ENCODE data around the gene TRPM7. TPM values are rescaled to one million over a fixed set of nuclear protein-coding genes. Genes with fewer than 3 reads are reported as not detected.

TRPM7 gene
- total and polyA plus RNA-seq, 2 of the 13 experiments (the other 11 are each of a cell fraction or from before 2014, with no cell fraction given): 11.0 to 36.0 TPM

DNA sequence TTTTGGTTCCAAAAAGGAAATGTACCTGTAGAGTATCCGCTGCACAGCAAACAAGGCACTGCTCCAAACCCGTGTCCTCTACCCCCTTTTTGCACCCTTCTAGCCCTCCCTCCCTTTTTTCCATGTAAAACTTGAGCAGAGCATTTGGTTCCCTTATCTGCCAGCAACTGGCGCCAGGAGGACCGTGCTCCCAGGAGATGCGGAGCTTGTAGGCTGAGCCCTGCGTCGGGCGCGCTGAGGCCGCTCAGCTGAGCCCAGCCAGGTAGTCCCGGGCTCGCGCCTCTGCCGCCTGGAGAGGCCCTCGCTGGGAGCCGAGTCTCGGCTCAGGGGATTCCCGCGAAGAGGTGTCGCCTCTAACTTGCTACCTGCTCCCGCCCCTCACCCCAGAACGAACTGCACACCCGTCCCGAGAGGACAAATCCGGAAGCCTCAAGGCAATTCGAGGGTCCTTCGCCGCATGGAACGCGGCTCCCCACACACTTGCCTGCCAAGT is 575 bp downstream of the TRPM7 start (continued):
- TF ChIP-seq, protein P1, sequence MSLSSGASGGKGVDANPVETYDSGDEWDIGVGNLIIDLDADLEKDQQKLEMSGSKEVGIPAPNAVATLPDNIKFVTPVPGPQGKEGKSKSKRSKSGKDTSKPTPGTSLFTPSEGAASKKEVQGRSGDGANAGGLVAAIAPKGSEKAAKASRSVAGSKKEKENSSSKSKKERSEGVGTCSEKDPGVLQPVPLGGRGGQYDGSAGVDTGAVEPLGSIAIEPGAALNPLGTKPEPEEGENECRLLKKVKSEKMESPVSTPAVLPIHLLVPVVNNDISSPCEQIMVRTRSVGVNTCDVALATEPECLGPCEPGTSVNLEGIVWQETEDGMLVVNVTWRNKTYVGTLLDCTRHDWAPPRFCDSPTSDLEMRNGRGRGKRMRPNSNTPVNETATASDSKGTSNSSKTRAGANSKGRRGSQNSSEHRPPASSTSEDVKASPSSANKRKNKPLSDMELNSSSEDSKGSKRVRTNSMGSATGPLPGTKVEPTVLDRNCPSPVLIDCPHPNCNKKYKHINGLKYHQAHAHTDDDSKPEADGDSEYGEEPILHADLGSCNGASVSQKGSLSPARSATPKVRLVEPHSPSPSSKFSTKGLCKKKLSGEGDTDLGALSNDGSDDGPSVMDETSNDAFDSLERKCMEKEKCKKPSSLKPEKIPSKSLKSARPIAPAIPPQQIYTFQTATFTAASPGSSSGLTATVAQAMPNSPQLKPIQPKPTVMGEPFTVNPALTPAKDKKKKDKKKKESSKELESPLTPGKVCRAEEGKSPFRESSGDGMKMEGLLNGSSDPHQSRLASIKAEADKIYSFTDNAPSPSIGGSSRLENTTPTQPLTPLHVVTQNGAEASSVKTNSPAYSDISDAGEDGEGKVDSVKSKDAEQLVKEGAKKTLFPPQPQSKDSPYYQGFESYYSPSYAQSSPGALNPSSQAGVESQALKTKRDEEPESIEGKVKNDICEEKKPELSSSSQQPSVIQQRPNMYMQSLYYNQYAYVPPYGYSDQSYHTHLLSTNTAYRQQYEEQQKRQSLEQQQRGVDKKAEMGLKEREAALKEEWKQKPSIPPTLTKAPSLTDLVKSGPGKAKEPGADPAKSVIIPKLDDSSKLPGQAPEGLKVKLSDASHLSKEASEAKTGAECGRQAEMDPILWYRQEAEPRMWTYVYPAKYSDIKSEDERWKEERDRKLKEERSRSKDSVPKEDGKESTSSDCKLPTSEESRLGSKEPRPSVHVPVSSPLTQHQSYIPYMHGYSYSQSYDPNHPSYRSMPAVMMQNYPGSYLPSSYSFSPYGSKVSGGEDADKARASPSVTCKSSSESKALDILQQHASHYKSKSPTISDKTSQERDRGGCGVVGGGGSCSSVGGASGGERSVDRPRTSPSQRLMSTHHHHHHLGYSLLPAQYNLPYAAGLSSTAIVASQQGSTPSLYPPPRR (CRISPR knock-in tag; IDR thresholded peaks at IDR 0.05; ENCODE audit: borderline replicate concordance): 0 out of 2 replicates have a peak, but pooled peaks have one; percentile 8
- peak; percentile 36 for TF ChIP-seq TBX2 (CRISPR knock-in tag; IDR thresholded peaks at IDR 0.05; ENCODE audit: borderline replicate concordance)
- TF ChIP-seq, protein P2, sequence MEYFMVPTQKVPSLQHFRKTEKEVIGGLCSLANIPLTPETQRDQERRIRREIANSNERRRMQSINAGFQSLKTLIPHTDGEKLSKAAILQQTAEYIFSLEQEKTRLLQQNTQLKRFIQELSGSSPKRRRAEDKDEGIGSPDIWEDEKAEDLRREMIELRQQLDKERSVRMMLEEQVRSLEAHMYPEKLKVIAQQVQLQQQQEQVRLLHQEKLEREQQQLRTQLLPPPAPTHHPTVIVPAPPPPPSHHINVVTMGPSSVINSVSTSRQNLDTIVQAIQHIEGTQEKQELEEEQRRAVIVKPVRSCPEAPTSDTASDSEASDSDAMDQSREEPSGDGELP (IDR thresholded peaks at IDR 0.05; ENCODE audit: borderline replicate concordance, low read depth): peak; percentile 71; the same call in 1 of the 2 replicates
- TF ChIP-seq FOXC1 (CRISPR knock-in tag; IDR thresholded peaks at IDR 0.05; ENCODE audit: borderline replicate concordance): peak; percentile 34; the same call in 1 of the 2 replicates
- TF ChIP-seq ZFYVE20 (CRISPR knock-in tag; IDR thresholded peaks at IDR 0.05; ENCODE audit: borderline replicate concordance, low read depth): no peak
- TF ChIP-seq ZNF562 (CRISPR knock-in tag; IDR thresholded peaks at IDR 0.05; ENCODE audit: borderline replicate concordance): no peak
- peak; percentile 80; the same call in 1 of the 2 replicates for TF ChIP-seq ZNF556 (CRISPR knock-in tag; IDR thresholded peaks at IDR 0.05; ENCODE audit: borderline replicate concordance)
- TF ChIP-seq ZNF317 (CRISPR knock-in tag; IDR thresholded peaks at IDR 0.05): 0 out of 2 replicates have a peak, but pooled peaks have one; percentile 24
- no peak for TF ChIP-seq LCORL (IDR thresholded peaks at IDR 0.05)
- TF ChIP-seq LCORL (CRISPR knock-in tag; IDR thresholded peaks at IDR 0.05): 0 out of 2 replicates have a peak, but pooled peaks have one; percentile 37
- TF ChIP-seq, protein P3, sequence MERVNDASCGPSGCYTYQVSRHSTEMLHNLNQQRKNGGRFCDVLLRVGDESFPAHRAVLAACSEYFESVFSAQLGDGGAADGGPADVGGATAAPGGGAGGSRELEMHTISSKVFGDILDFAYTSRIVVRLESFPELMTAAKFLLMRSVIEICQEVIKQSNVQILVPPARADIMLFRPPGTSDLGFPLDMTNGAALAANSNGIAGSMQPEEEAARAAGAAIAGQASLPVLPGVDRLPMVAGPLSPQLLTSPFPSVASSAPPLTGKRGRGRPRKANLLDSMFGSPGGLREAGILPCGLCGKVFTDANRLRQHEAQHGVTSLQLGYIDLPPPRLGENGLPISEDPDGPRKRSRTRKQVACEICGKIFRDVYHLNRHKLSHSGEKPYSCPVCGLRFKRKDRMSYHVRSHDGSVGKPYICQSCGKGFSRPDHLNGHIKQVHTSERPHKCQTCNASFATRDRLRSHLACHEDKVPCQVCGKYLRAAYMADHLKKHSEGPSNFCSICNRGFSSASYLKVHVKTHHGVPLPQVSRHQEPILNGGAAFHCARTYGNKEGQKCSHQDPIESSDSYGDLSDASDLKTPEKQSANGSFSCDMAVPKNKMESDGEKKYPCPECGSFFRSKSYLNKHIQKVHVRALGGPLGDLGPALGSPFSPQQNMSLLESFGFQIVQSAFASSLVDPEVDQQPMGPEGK (CRISPR knock-in tag; IDR thresholded peaks at IDR 0.05): no peak
- TF ChIP-seq HOXA5 (CRISPR knock-in tag; IDR thresholded peaks at IDR 0.05): peak; percentile 36; the same call in 1 of the 2 replicates
- 0 out of 2 replicates have a peak, but pooled peaks have one; percentile 51 for TF ChIP-seq ZNF224 (CRISPR knock-in tag; IDR thresholded peaks at IDR 0.05)
- TF ChIP-seq ZBTB20 (CRISPR knock-in tag; IDR thresholded peaks at IDR 0.05; ENCODE audit: borderline replicate concordance, low read depth): 0 out of 2 replicates have a peak, but pooled peaks have one; percentile 10
- TF ChIP-seq, protein P4, sequence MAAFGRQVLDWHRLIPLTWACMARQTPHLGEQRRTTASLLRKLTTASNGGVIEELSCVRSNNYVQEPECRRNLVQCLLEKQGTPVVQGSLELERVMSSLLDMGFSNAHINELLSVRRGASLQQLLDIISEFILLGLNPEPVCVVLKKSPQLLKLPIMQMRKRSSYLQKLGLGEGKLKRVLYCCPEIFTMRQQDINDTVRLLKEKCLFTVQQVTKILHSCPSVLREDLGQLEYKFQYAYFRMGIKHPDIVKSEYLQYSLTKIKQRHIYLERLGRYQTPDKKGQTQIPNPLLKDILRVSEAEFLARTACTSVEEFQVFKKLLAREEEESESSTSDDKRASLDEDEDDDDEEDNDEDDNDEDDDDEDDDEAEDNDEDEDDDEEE (CRISPR knock-in tag; IDR thresholded peaks at IDR 0.05): 0 out of 2 replicates have a peak, but pooled peaks have one; percentile 65
- TF ChIP-seq SNAPC2 (CRISPR knock-in tag; IDR thresholded peaks at IDR 0.05): no peak
- TF ChIP-seq ZSCAN31 (CRISPR knock-in tag; IDR thresholded peaks at IDR 0.05; ENCODE audit: low read depth): 0 out of 2 replicates have a peak, but pooled peaks have one; percentile 22
- peak; percentile 57; the same call in 1 of the 2 replicates for TF ChIP-seq ZNF747 (CRISPR knock-in tag; IDR thresholded peaks at IDR 0.05; ENCODE audit: borderline replicate concordance)
- 0 out of 2 replicates have a peak, but pooled peaks have one; percentile 42 for TF ChIP-seq ZZZ3 (CRISPR knock-in tag; IDR thresholded peaks at IDR 0.05; ENCODE audit: borderline replicate concordance)
- TF ChIP-seq ZNF264 (CRISPR knock-in tag; IDR thresholded peaks at IDR 0.05): peak; percentile 66; the same call in 1 of the 2 replicates
- 0 out of 2 replicates have a peak, but pooled peaks have one; percentile 22 for TF ChIP-seq ZMYM3 (CRISPR knock-in tag; IDR thresholded peaks at IDR 0.05)
